Neutrophil (primary cell): ENCODE measurements around the gene S100A6.

Source experiments
- H3K27ac ChIP-seq: fragments of 200-600 bp; sonication (generic); 2 replicates; pipeline ENCODE4 v1.5.1; 2016; ENCODE audit warnings: mild to moderate bottlenecking, moderate library complexity
- H3K27me3 ChIP-seq: fragments of 200-600 bp; sonication (generic); 2 replicates; pipeline ENCODE4 v1.6.0; 2016; ENCODE audit warnings: mild to moderate bottlenecking
- H3K36me3 ChIP-seq: fragments of 200-600 bp; sonication (generic); 2 replicates; pipeline ENCODE4 v1.5.1; 2017
- H3K4me1 ChIP-seq, 2 experiments: fragments of 200-600 bp in 1 of 2; sonication (generic) in 1 of 2; 1 replicate in 1 of 2; 2 replicates in 1 of 2; pipeline versions ENCODE4 v1.5.1 to v1.6.1; 2013 to 2016; ENCODE audit warnings: low read depth in 1 of 2, low read length in 1 of 2, mild to moderate bottlenecking in 1 of 2, moderate library complexity in 1 of 2; ENCODE audit not compliant: control insufficient read depth in 1 of 2, insufficient read depth in 1 of 2
- H3K4me3 ChIP-seq, 2 experiments: fragments of 200-600 bp in 1 of 2; sonication (generic) in 1 of 2; 1 replicate in 1 of 2; 2 replicates in 1 of 2; pipeline ENCODE4 v1.5.1; 2013 to 2016; ENCODE audit warnings: low read depth in 1 of 2, low read length in 1 of 2, mild to moderate bottlenecking in 1 of 2, moderate library complexity in 1 of 2
- H3K9me3 ChIP-seq: fragments of 200-600 bp; sonication (generic); 2 replicates; pipeline ENCODE4 v1.5.1; 2016
- CTCF ChIP-seq: fragments of 200-600 bp; sonication (generic); IDR thresholded peaks from 2 replicates; pipeline ENCODE4 v1.5.1; 2016; ENCODE audit warnings: antibody characterized with exemption

Gene S100A6

GRCh38 chr1:153519242-153519641 lies 16.5 kb downstream of the S100A6 start:
- no peak for TF ChIP-seq CTCF
- H3K27ac ChIP-seq = no peak overlapping the region
- H3K4me3 ChIP-seq = no peak overlapping the region
- no peaks in the 10 kb centered on the region for H3K9me3 ChIP-seq
- peaks cover 31 to 39% of the 10 kb centered on the region in 2 experiments for H3K4me1 ChIP-seq
- no peaks in the 10 kb centered on the region for H3K36me3 ChIP-seq
- H3K27me3 ChIP-seq = no peaks in the 10 kb centered on the region

- H3K4me1 ChIP-seq = peaks cover 66 to 72% of the 10 kb centered on the region in 2 experiments
Measured at GRCh38 chr1:153515504-153516394, 20.0 kb downstream of the S100A6 start.

GRCh38 chr1:153513666-153514065 lies 22.1 kb downstream of the S100A6 start:
- Histone ChIP-seq H3K4me1 (peaks cover 68 to 69% of the 10 kb centered on the region in 2 experiments), H3K27ac (peak overlapping the region; percentile 93)
- TF ChIP-seq CTCF = no peak

More at GRCh38 chr1:153515504-153516394, 20.0 kb downstream of the S100A6 start:
- Histone ChIP-seq H3K4me3 (peak overlapping the region; percentile 54), H3K27ac (peak overlapping the region; percentile 93), H3K9me3 (no peaks in the 10 kb centered on the region), H3K27me3 (no peaks in the 10 kb centered on the region), H3K36me3 (no peaks in the 10 kb centered on the region)
- TF ChIP-seq CTCF = no peak

GRCh38 chr1:153513023-153513422 lies 22.8 kb downstream of the S100A6 start:
- Histone ChIP-seq H3K4me3 (no peak overlapping the region), H3K27ac (peak overlapping the region; percentile 93), H3K4me1 (peaks cover 63 to 66% of the 10 kb centered on the region in 2 experiments), H3K27me3 (no peaks in the 10 kb centered on the region), H3K36me3 (no peaks in the 10 kb centered on the region), H3K9me3 (no peaks in the 10 kb centered on the region)
- no peak for TF ChIP-seq CTCF

More at GRCh38 chr1:153513666-153514065, 22.1 kb downstream of the S100A6 start:
- no peaks in the 10 kb centered on the region for H3K36me3 ChIP-seq
- H3K9me3 ChIP-seq = no peaks in the 10 kb centered on the region
- H3K27me3 ChIP-seq = no peaks in the 10 kb centered on the region
- H3K4me3 ChIP-seq = no peak overlapping the region

GRCh38 chr1:153510984-153511410 lies 24.8 kb downstream of the S100A6 start:
- H3K4me3 ChIP-seq = no peak overlapping the region
- TF ChIP-seq CTCF = peak; percentile 85
- H3K36me3 ChIP-seq = no peaks in the 10 kb centered on the region

More at GRCh38 chr1:153510984-153511410, 24.8 kb downstream of the S100A6 start:
- no peaks in the 10 kb centered on the region for H3K9me3 ChIP-seq
- H3K27me3 ChIP-seq = no peaks in the 10 kb centered on the region
- H3K27ac ChIP-seq = peak overlapping the region; percentile 17
- peaks cover 54 to 57% of the 10 kb centered on the region in 2 experiments for H3K4me1 ChIP-seq
